ENCODE data around the gene UNC5C. TPM values are rescaled to one million over a fixed set of nuclear protein-coding genes. Genes with fewer than 3 reads are reported as not detected.

Gene UNC5C
- total and polyA plus RNA-seq, 2 of the 4 experiments (the other 2 are of a cell fraction) = under 0.01 TPM

DNA sequence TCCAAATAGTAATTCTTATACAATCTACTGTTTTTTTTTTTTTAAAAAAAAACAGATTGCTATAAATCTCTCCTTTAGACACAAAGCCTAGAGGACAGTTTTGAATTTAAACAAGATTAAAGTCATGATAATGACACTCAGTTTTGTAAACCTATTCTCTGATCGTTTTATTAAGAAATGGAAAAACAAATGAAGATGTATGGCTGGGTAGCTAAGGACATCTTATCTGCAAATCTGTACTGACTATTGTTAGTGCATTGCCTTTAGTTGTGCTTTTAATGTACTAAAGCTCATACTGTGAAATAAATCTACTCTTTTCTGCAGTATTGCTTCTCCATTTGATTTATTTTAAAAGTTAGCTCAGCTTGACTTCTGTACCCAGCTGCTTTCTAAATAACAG lies 155.0 kb downstream of the UNC5C start:
- TF ChIP-seq NFE2L2 (IDR thresholded peaks at IDR 0.05; ENCODE audit: low read depth, low read length) = no peak
- TF ChIP-seq RAD21 (IDR thresholded peaks at IDR 0.05; ENCODE audit: low read length) = no peak
- TF ChIP-seq MXI1 (IDR thresholded peaks at IDR 0.05; ENCODE audit: borderline replicate concordance, low read depth, low read length) = no peak
- no peak for TF ChIP-seq CEBPB (IDR thresholded peaks at IDR 0.05; ENCODE audit: low read depth, low read length)
- no peak for TF ChIP-seq BHLHE40 (IDR thresholded peaks at IDR 0.05; ENCODE audit: low read depth, low read length)
- no peak for TF ChIP-seq MAZ (IDR thresholded peaks at IDR 0.05; ENCODE audit: borderline replicate concordance, low read depth, low read length)
- TF ChIP-seq RCOR1 (IDR thresholded peaks at IDR 0.05; ENCODE audit: insufficient replicate concordance, low read length) = no peak
- no peak for TF ChIP-seq USF2 (IDR thresholded peaks at IDR 0.05; ENCODE audit: low read depth, low read length)
- no peak for TF ChIP-seq SMC3 (IDR thresholded peaks at IDR 0.05; ENCODE audit: low read depth, low read length)
- TF ChIP-seq ELK1 (IDR thresholded peaks at IDR 0.05; ENCODE audit: borderline replicate concordance, low read depth, low read length) = no peak
- TF ChIP-seq CTCF (conservative IDR thresholded peaks at IDR 0.05; ENCODE audit: low read depth, low read length) = no peak
- no peak for TF ChIP-seq FOS (IDR thresholded peaks at IDR 0.05; ENCODE audit: low read depth, low read length)
- TF ChIP-seq POLR2A (IDR thresholded peaks at IDR 0.05; ENCODE audit: low read depth, low read length) = no peak
- TF ChIP-seq RFX5 (IDR thresholded peaks at IDR 0.05; ENCODE audit: low read depth, low read length) = no peak
- no peak for TF ChIP-seq MAFK (IDR thresholded peaks at IDR 0.05; ENCODE audit: low read depth, low read length)
- TF ChIP-seq CHD1 (IDR thresholded peaks at IDR 0.05; ENCODE audit: low read depth, low read length) = no peak
- Histone ChIP-seq H3K56ac (ENCODE audit: extremely low read depth, insufficient read depth, low read length) (no peak overlapping the region), H3K18ac (ENCODE audit: low read depth, low read length) (no peak overlapping the region), H3K4me1 (ENCODE audit: control insufficient read depth, insufficient read depth, low read length) (no peaks in the 10 kb centered on the region), H2BK120ac (ENCODE audit: low read depth, low read length) (no peak overlapping the region), H4K5ac (ENCODE audit: low read depth, low read length) (no peak overlapping the region), H3K27ac (ENCODE audit: insufficient read depth, low read length) (no peak overlapping the region), H3K27me3 (ENCODE audit: control insufficient read depth, insufficient read depth, low read length) (no peaks in the 10 kb centered on the region), H3K9me1 (ENCODE audit: insufficient read depth, low read length) (no peaks in the 10 kb centered on the region), H2AFZ (replicated peaks; ENCODE audit: low read length, poor library complexity) (no peak overlapping the region), H3K4ac (ENCODE audit: low read depth, low read length) (no peak overlapping the region), H3K23ac (ENCODE audit: low read depth, low read length) (no peak overlapping the region), H3K36me3 (ENCODE audit: control insufficient read depth, insufficient read depth, low read length) (no peaks in the 10 kb centered on the region), H4K8ac (ENCODE audit: low read depth in 2 of 2, low read length in 2 of 2) (no peak overlapping the region), H2BK15ac (ENCODE audit: low read depth, low read length) (no peak overlapping the region), H2BK20ac (ENCODE audit: low read depth, low read length) (no peak overlapping the region), H2AK5ac (ENCODE audit: low read depth, low read length) (no peak overlapping the region), H4K20me1 (ENCODE audit: insufficient read depth, low read length) (no peaks in the 10 kb centered on the region), H3K9ac (ENCODE audit: low read depth, low read length) (no peak overlapping the region), H2BK5ac (ENCODE audit: low read depth, low read length, poor library complexity, severe bottlenecking) (no peak overlapping the region), H3K4me3 (ENCODE audit: insufficient read depth, low read depth, low read length) (no peak overlapping the region), H3K14ac (replicated peaks; ENCODE audit: low read depth, low read length) (no peak overlapping the region), H3K79me1 (ENCODE audit: low read depth in 1 of 2, low read length in 2 of 2) (no peaks in the 10 kb centered on the region), H3K4me2 (ENCODE audit: low read depth, low read length) (no peak overlapping the region), H4K91ac (ENCODE audit: insufficient read depth, low read depth, low read length) (no peak overlapping the region), H3K9me3 (ENCODE audit: control insufficient read depth, insufficient read depth, low read length) (no peaks in the 10 kb centered on the region), H2AK9ac (replicated peaks; ENCODE audit: low read depth, low read length, poor library complexity) (no peak overlapping the region)
- POLR2A ChIA-PET (ENCODE audit: unreplicated experiment) = no interaction called here
- no peak for DNase-seq
- no peak for ATAC-seq (ENCODE audit: low read depth)
- dilution Hi-C loops (cut with HindIII; ENCODE audit: low sequenced_read_pairs, unreplicated experiment) = no loop called here
- in situ Hi-C loops (cut with MboI; ENCODE audit: low sequenced_read_pairs) = no loop called here
- intact Hi-C loops (cut with micrococcal nuclease) = no loop called here
- no TSS peak for BruUV-seq (replicated peaks)
- CTCF ChIA-PET = no interaction called here
- no CpG with 5 or more reads among the region's 1 CpG for WGBS, 2 experiments (ENCODE audit: extremely low coverage in 2 of 2, insufficient read length in 1 of 2)
